CD4-positive, alpha-beta memory T cell (primary cell): ENCODE results near the gene PRC1. TPM values are rescaled to one million over a fixed set of nuclear protein-coding genes. Genes with fewer than 3 reads are reported as not detected.
A peak's percentile ranks its signal among the peaks of the same experiment; 100 is the strongest.

Experiments
- CTCF ChIA-PET: fragments of 350-600 bp; sonication (Branson Sonifier 250); formaldehyde crosslinking; loops from one replicate; lab custom pipeline; 2021; ENCODE audit warnings: inconsistent platforms; ENCODE audit not compliant: partially characterized antibody; lab: Charles Lee
- POLR2A ChIA-PET: fragments of 350-600 bp; sonication (Branson Sonifier 250); formaldehyde crosslinking; loops from one replicate; lab custom pipeline; 2021; ENCODE audit not compliant: partially characterized antibody; lab: Charles Lee
- DNase-seq, 5 donors: peaks; one replicate each; pipeline versions ENCODE4 v3.0.0 to v3.0.0-alpha.2; 2020 to 2022; ENCODE audit warnings: mixed read lengths in 1 of 5
- H3K27ac ChIP-seq: one replicate; pipeline ENCODE4 v1.7.0; 2013; ENCODE audit warnings: low read depth, low read length
- H3K27me3 ChIP-seq: 2 replicates; pipeline ENCODE4 v1.7.0; 2013; ENCODE audit warnings: mild to moderate bottlenecking, low read length, moderate library complexity; ENCODE audit not compliant: insufficient read depth
- H3K36me3 ChIP-seq: 2 replicates; pipeline ENCODE4 v1.7.0; 2013; ENCODE audit warnings: mild to moderate bottlenecking, low read length, moderate library complexity; ENCODE audit not compliant: insufficient read depth
- H3K4me1 ChIP-seq: 2 replicates; pipeline ENCODE4 v1.7.0; 2013; ENCODE audit warnings: mild to moderate bottlenecking, low read length, moderate library complexity; ENCODE audit not compliant: insufficient read depth
- H3K4me3 ChIP-seq, 2 donors: one replicate each; pipeline ENCODE4 v1.7.0; 2013; ENCODE audit warnings: low read length in 2 of 2, mild to moderate bottlenecking in 1 of 2
- H3K9me3 ChIP-seq, 2 donors: one replicate each; pipeline ENCODE4 v1.7.0; 2013; ENCODE audit warnings: low read length in 2 of 2, control low read depth in 1 of 2; ENCODE audit not compliant: control insufficient read depth in 1 of 2
- H3K27ac Mint-ChIP-seq, 7 donors: one replicate each; pipeline ENCODE4 v1.8.0; 2020 to 2021; ENCODE audit warnings: mixed read lengths in 7 of 7, mild to moderate bottlenecking in 6 of 7, inconsistent platforms in 3 of 7, moderate library complexity in 3 of 7
- H3K27me3 Mint-ChIP-seq, 2 donors: one replicate each; pipeline ENCODE4 v1.8.0; 2020 to 2021; ENCODE audit warnings: mixed read lengths in 2 of 2
- H3K36me3 Mint-ChIP-seq, 2 donors: one replicate each; pipeline ENCODE4 v1.8.0; 2020 to 2021; ENCODE audit warnings: mixed read lengths in 2 of 2, inconsistent platforms in 1 of 2, mild to moderate bottlenecking in 1 of 2
- H3K4me1 Mint-ChIP-seq, 4 donors: one replicate each; pipeline ENCODE4 v1.8.0; 2020 to 2021; ENCODE audit warnings: mixed read lengths in 4 of 4, mild to moderate bottlenecking in 1 of 4
- H3K4me3 Mint-ChIP-seq, 8 donors: one replicate each; pipeline ENCODE4 v1.8.0; 2020 to 2021; ENCODE audit warnings: mixed read lengths in 8 of 8, mild to moderate bottlenecking in 7 of 8, moderate library complexity in 6 of 8, inconsistent platforms in 3 of 8
- H3K9me3 Mint-ChIP-seq, 8 donors: one replicate each; pipeline ENCODE4 v1.8.0; 2020 to 2021; ENCODE audit warnings: mixed read lengths in 8 of 8, mild to moderate bottlenecking in 5 of 8, inconsistent platforms in 3 of 8, moderate library complexity in 1 of 8
- intact Hi-C: fragments of 100-400 bp; cut with micrococcal nuclease; formaldehyde crosslinking; loops from one replicate; pipeline ENCODE4 v1.15.1; 2023
- polyA plus RNA-seq, 2 donors: library from polyadenylated mRNA; unstranded; fragments of 300-500 nt; fragmentation: Illumina TruSeq; gene quantifications; one replicate each; pipeline ENCODE4 v1.2.3, GENCODE V29; 2021
- total RNA-seq, 2 experiments: library from RNA; stranded (reverse); gene quantifications; one replicate each; pipeline ENCODE4 v1.2.3, GENCODE V29; 2021

Gene PRC1
- total and polyA plus RNA-seq, 4 experiments from 2014 or later = 2.3 to 8.6 (median 5.2) TPM

- intact Hi-C loops = no loop called here
- Histone ChIP-seq H3K27me3 (no peaks in the 10 kb centered on the region), H3K36me3 (peaks cover 61% of the 10 kb centered on the region), H3K4me3 (no peak overlapping the region), H3K4me1 (no peaks in the 10 kb centered on the region), H3K9me3 (no peaks in the 10 kb centered on the region), H3K27ac (no peak overlapping the region)
- DNase-seq = no peak
- Mint-ChIP-seq H3K36me3 (peaks cover 27 to 70% of the 10 kb centered on the region in 2 donors), H3K9me3 (no peaks in the 10 kb centered on the region), H3K27me3 (no peaks in the 10 kb centered on the region), H3K27ac (no peak overlapping the region), H3K4me1 (no peaks in the 10 kb centered on the region), H3K4me3 (no peak overlapping the region)
- ChIA-PET CTCF (interaction anchor here (0.6 to 9.4 kb wide), 3 partner anchors 9 to 14 kb away, joined by 3 to 112 read pairs (median 3); partner anchors contain the start of genes HDDC3 and UNC45A), POLR2A (interaction anchor here (1.8 to 2.5 kb wide), 2 partner anchors 11 to 15 kb away, joined by 6 to 10 read pairs; partner anchors contain the start of genes HDDC3 and UNC45A)
These were observed 47.8 kb downstream of the PRC1 start for GRCh38 chr15:90946538-90946937.

- peaks cover 34 to 69% of the 10 kb centered on the region in 2 donors for H3K36me3 Mint-ChIP-seq
- H3K4me3 Mint-ChIP-seq = no peak overlapping the region
- ChIA-PET CTCF (interaction anchor here (3.4 to 9.4 kb wide), 2 partner anchors 10 to 13 kb away, joined by 28 to 112 read pairs; partner anchors contain the start of genes HDDC3, RCCD1 and UNC45A), POLR2A (interaction anchor here (1.1 to 3.3 kb wide), 2 partner anchors 10 to 12 kb away, joined by 4 to 16 read pairs; partner anchors contain the start of genes HDDC3 and UNC45A)
- peaks cover 69% of the 10 kb centered on the region for H3K36me3 ChIP-seq
- no peak overlapping the region for H3K4me3 ChIP-seq
- no peaks in the 10 kb centered on the region for H3K9me3 ChIP-seq
- peaks cover 0 to 1% (median 0%) of the 10 kb centered on the region in 4 donors for H3K4me1 Mint-ChIP-seq
- no peak for DNase-seq
- H3K27me3 Mint-ChIP-seq = no peaks in the 10 kb centered on the region
- intact Hi-C loops = no loop called here
- no peak overlapping the region for H3K27ac ChIP-seq
- no peaks in the 10 kb centered on the region for H3K27me3 ChIP-seq
- no peaks in the 10 kb centered on the region for H3K9me3 Mint-ChIP-seq
- H3K27ac Mint-ChIP-seq = no peak overlapping the region
- H3K4me1 ChIP-seq = no peaks in the 10 kb centered on the region
These were observed 49.2 kb downstream of the PRC1 start for GRCh38 chr15:90945091-90945490.

- no peak overlapping the region for H3K4me3 Mint-ChIP-seq
- no peaks in the 10 kb centered on the region for H3K4me1 ChIP-seq
- H3K36me3 ChIP-seq = peaks cover 68% of the 10 kb centered on the region
- POLR2A ChIA-PET = interaction anchor here (0.6 to 3.3 kb wide), 3 partner anchors 8 to 1003 kb away, joined by 3 to 16 read pairs (median 10); partner anchors contain the start of genes RCCD1 and UNC45A
- peak overlapping the region in 2 of 7 donors; percentile 31 to 36 for H3K27ac Mint-ChIP-seq
- H3K4me1 Mint-ChIP-seq = peaks cover 0 to 1% (median 0%) of the 10 kb centered on the region in 4 donors
- no peaks in the 10 kb centered on the region for H3K27me3 ChIP-seq
- no peaks in the 10 kb centered on the region for H3K9me3 ChIP-seq
- H3K27ac ChIP-seq = no peak overlapping the region
- H3K36me3 Mint-ChIP-seq = peaks cover 34 to 57% of the 10 kb centered on the region in 2 donors
- H3K4me3 ChIP-seq = no peak overlapping the region
- no peak for DNase-seq
- H3K27me3 Mint-ChIP-seq = no peaks in the 10 kb centered on the region
- no peaks in the 10 kb centered on the region for H3K9me3 Mint-ChIP-seq
- CTCF ChIA-PET = interaction anchor here (0.7 to 9.4 kb wide), 3 partner anchors 10 to 1983 kb away, joined by 3 to 112 read pairs (median 28); partner anchors contain the start of genes HDDC3, RCCD1 and UNC45A
- intact Hi-C loops = no loop called here
These were observed 51.8 kb downstream of the PRC1 start for GRCh38 chr15:90942354-90943120.

- H3K9me3 ChIP-seq = no peaks in the 10 kb centered on the region
- H3K36me3 Mint-ChIP-seq = peaks cover 34 to 52% of the 10 kb centered on the region in 2 donors
- H3K9me3 Mint-ChIP-seq = peaks cover 0 to 4% (median 0%) of the 10 kb centered on the region in 8 donors
- no peak overlapping the region for H3K4me3 Mint-ChIP-seq
- CTCF ChIA-PET = interaction anchor here (0.8 to 9.4 kb wide), 4 partner anchors 8 to 621 kb away, joined by 3 to 112 read pairs (median 4); partner anchors contain the start of genes HDDC3 and UNC45A
- H3K4me1 ChIP-seq = peaks cover 8% of the 10 kb centered on the region
- intact Hi-C loops = no loop called here
- peaks cover 56% of the 10 kb centered on the region for H3K36me3 ChIP-seq
- POLR2A ChIA-PET = interaction anchor here (1.2 to 2.2 kb wide), 2 partner anchors 9 to 13 kb away, joined by 7 to 9 read pairs; partner anchors contain the start of genes HDDC3 and RCCD1
- no peak overlapping the region for H3K27ac ChIP-seq
- no peaks in the 10 kb centered on the region for H3K27me3 ChIP-seq
- H3K4me1 Mint-ChIP-seq = peaks cover 7 to 10% (median 10%) of the 10 kb centered on the region in 4 donors
- no peak overlapping the region for H3K4me3 ChIP-seq
- H3K27me3 Mint-ChIP-seq = no peaks in the 10 kb centered on the region
- no peak for DNase-seq
- peak overlapping the region in 1 of 7 donors; percentile 10 for H3K27ac Mint-ChIP-seq
These were observed 53.3 kb downstream of the PRC1 start for GRCh38 chr15:90941038-90941437.

GRCh38 chr15:90939756-90940155, 54.6 kb downstream of the PRC1 start:
- Mint-ChIP-seq H3K9me3 (peaks cover 0 to 6% (median 0%) of the 10 kb centered on the region in 8 donors), H3K4me3 (no peak overlapping the region), H3K27me3 (no peaks in the 10 kb centered on the region), H3K27ac (no peak overlapping the region), H3K4me1 (peaks cover 9 to 22% (median 14%) of the 10 kb centered on the region in 4 donors), H3K36me3 (peaks cover 31 to 49% of the 10 kb centered on the region in 2 donors)
- Histone ChIP-seq H3K27ac (no peak overlapping the region), H3K27me3 (no peaks in the 10 kb centered on the region), H3K4me3 (no peak overlapping the region), H3K36me3 (peaks cover 51% of the 10 kb centered on the region), H3K9me3 (no peaks in the 10 kb centered on the region), H3K4me1 (peaks cover 15% of the 10 kb centered on the region)
- POLR2A ChIA-PET = interaction anchor here (2.2 kb wide), 1 partner anchor 15 kb away, joined by 9 read pairs; the partner anchor contains the start of gene RCCD1
- DNase-seq = no peak
- intact Hi-C loops = loop anchor here (10.0 kb wide), 1 partner anchor 535 kb away; no protein-coding TSS in a partner anchor
- CTCF ChIA-PET = no interaction called here

- Mint-ChIP-seq H3K4me3 (no peak overlapping the region), H3K9me3 (peaks cover 0 to 6% (median 0%) of the 10 kb centered on the region in 8 donors), H3K27ac (peak overlapping the region in 3 of 7 donors; percentile 25 to 64 (median 34)), H3K27me3 (no peaks in the 10 kb centered on the region), H3K4me1 (peaks cover 14 to 33% (median 26%) of the 10 kb centered on the region in 4 donors), H3K36me3 (peaks cover 28 to 43% of the 10 kb centered on the region in 2 donors)
- ChIA-PET POLR2A (interaction anchor here (9.8 kb wide), 1 partner anchor 16 kb away, joined by 130 read pairs; the partner anchor contains the start of gene RCCD1), CTCF (no interaction called here)
- intact Hi-C loops = loop anchor here (10.0 kb wide), 1 partner anchor 537 kb away; no protein-coding TSS in a partner anchor
- peaks cover 39% of the 10 kb centered on the region for H3K36me3 ChIP-seq
- H3K4me1 ChIP-seq = peaks cover 28% of the 10 kb centered on the region
- no peak overlapping the region for H3K4me3 ChIP-seq
- DNase-seq = no peak
- no peaks in the 10 kb centered on the region for H3K27me3 ChIP-seq
- no peak overlapping the region for H3K27ac ChIP-seq
- no peaks in the 10 kb centered on the region for H3K9me3 ChIP-seq
These were observed 56.1 kb downstream of the PRC1 start for GRCh38 chr15:90938261-90938660.
